Gastrocnemius medialis (tissue), 4 donors: Measurements from ENCODE around the gene EP400.

Experiments
- CTCF ChIP-seq, 5 experiments: fragments of 450-650 bp in 3 of 5; fragments of 200-600 bp in 2 of 5; sonication (generic) in 2 of 5; IDR thresholded peaks in 4 of 5; conservative IDR thresholded peaks in 1 of 5; 1 replicate in 4 of 5; 2 replicates in 1 of 5; pipeline ENCODE4 v1.5.1; 2016 to 2019; ENCODE audit warnings: antibody characterized with exemption in 5 of 5, mild to moderate bottlenecking in 3 of 5, moderate library complexity in 3 of 5
- POLR2A ChIP-seq, 2 donors: fragments of 450-650 bp; IDR thresholded peaks; one replicate each; pipeline ENCODE4 v1.6.1; 2017; ENCODE audit warnings: antibody characterized with exemption in 2 of 2, mild to moderate bottlenecking in 2 of 2, moderate library complexity in 2 of 2

- TF ChIP-seq CTCF (IDR thresholded peaks at IDR 0.05 in 4 of 5, conservative IDR thresholded peaks at IDR 0.05 in 1 of 5) (no peak), POLR2A (IDR thresholded peaks at IDR 0.05) (no peak)
These were observed 162.0 kb downstream of the EP400 start for GRCh38 chr12:132111654-132112304.
